GM12872 (cell line): ENCODE measurements around the gene SEL1L3.

Experiments used
- TF ChIP-seq, protein P1 (sequence below): IDR thresholded peaks from 3 replicates; pipeline ENCODE4 v1.5.1; 2011; ENCODE audit warnings: low read depth, mild to moderate bottlenecking, low read length, moderate library complexity; ENCODE audit not compliant: insufficient read depth

The SEL1L3 gene

DNA sequence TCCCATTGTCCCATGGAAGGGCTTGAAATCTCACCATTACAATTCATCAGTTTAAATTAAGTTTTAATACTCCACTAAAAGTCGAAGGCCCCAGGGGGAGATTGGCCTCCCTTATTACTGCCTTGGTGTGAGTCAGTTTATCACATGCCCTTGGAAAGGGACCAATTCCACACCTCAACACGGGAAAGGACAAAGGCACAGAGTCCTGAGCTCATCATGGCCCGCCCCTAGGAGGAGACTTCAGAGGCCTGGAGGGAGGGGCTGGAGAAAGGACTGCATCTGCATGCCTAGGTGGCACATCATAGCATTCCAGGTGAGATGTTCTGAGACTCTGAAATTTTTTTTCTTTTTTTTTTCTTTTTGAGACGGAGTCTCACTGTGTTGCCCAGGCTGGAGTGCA, 2.8 kb upstream of the SEL1L3 start:
- TF ChIP-seq, protein P1, sequence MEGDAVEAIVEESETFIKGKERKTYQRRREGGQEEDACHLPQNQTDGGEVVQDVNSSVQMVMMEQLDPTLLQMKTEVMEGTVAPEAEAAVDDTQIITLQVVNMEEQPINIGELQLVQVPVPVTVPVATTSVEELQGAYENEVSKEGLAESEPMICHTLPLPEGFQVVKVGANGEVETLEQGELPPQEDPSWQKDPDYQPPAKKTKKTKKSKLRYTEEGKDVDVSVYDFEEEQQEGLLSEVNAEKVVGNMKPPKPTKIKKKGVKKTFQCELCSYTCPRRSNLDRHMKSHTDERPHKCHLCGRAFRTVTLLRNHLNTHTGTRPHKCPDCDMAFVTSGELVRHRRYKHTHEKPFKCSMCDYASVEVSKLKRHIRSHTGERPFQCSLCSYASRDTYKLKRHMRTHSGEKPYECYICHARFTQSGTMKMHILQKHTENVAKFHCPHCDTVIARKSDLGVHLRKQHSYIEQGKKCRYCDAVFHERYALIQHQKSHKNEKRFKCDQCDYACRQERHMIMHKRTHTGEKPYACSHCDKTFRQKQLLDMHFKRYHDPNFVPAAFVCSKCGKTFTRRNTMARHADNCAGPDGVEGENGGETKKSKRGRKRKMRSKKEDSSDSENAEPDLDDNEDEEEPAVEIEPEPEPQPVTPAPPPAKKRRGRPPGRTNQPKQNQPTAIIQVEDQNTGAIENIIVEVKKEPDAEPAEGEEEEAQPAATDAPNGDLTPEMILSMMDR, result no peak

GRCh38 chr4:25863831-25864418, 1.1 kb upstream of the SEL1L3 start:
- TF ChIP-seq, protein P1, result no peak

DNA sequence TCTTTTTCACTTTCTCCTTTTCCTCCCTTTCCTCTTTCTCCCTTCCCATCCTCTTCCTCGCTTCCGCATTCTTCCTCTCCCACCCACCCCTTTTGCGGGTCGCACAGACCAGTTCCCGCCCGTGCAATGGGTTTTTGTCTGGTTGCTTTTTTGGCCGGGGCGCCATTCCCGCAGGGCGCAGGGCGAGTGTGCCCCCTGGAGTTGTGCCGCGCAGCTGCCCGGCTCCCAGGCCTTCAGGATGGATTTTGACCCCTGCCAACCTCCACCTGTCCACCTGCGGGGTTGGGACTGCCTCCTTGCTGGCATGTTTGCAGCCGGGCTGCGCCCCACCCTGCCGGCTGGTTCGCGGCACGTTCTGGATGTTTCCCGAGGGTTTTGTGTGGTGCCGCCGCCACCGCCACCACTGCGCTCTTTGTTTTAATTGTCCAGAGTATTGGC, 578 bp upstream of the SEL1L3 start:
- TF ChIP-seq, protein P1, result peak; percentile 12; the same call in 1 of the 3 replicates

DNA sequence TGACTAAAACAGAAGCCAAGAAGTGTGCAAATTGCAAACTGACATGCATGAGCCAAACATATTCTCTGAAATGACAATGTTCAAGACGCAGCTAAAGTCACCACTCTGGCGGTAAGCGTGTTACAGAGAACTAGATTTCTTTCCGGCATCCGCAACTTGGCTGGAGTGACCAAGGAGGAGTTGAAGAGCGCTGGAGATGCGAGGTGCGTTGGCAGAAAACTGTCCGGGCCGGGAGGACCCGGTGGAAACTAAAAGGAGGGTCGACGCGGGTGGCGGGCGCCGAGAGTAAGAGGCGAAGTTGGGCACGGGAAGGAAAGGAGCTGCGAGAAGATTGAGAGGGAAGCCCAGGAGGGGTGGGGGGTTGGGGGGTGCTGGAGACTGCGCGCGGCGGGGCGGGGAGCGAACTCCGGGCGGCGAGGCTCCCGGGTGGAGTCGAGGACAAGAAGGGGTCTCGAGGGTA, 807 bp downstream of the SEL1L3 start:
- TF ChIP-seq, protein P1, result no peak

DNA sequence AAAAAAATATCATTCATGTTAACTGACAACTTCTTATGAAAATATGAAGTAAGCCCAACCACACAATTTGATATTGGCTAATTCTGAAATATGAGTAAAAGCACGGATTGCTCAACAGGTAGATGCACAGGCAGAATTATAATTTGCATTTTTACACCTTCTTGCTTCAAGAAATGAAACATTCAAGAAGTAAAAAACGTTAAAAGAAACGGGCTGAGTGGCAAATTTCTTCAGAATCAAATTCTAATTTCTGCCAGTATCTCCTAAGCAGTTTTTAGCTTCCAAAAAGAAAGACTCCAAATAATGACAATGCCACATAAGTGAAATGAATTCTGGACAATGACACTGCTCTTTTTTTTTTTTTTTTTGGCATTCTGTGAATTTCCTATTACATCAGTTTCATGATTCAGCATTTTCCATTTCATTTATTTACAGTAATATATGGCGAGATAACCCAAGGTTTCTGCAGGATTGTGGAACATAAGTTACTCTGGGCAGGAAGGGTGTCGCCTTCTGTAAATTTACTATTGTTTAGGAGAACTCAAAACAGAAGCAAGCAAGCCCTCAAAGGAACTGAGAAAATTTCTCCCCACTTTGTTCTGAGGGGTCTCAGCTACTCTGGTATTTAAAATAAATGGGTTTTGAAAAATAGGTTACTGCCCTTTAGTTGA, 1.4 kb downstream of the SEL1L3 start:
- TF ChIP-seq, protein P1, result no peak

DNA sequence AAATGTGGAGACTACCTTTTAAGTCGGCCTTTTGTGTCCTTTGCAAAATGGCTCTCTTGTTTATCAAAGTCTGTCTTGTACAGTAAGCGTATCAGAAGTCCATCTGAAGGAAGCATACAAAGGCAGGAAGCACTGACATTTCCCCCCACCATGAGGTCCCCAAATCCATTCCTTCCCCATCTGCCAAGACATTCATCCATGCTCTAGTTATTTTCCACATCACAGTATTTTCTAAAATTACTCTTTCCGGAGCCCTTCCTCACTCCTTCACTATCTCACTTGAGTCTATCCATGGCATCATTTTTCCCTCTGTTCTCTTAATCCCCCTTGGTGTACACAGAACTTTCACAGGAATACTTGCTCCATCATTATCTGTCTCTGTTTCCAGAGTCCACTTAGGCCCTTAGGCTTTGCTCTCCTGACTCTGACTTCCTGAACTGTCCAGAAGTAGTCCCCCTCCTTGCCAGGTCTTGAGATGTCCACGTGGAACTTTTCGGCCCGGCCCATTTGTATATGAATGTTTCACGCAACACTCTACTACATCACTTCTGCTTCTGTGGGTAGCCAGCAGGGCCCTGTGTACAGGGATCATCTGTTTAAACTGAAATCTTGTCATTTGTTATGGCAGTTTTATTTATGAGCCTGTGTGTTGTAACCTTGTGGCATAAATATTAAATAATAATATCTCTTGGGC, 2.1 kb downstream of the SEL1L3 start:
- TF ChIP-seq, protein P1, result no peak

GRCh38 chr4:25859429-25860148, 3.2 kb downstream of the SEL1L3 start:
- TF ChIP-seq, protein P1, result no peak
